ENCODE results near the gene ELAVL1. TPM values are rescaled to one million over a fixed set of nuclear protein-coding genes. Genes with fewer than 3 reads are reported as not detected.

ELAVL1 gene
- total and polyA plus RNA-seq, 2 donors (not counting 1 experiment from before 2014, with no cell fraction given) = 21.8 to 63.5 TPM

DNA sequence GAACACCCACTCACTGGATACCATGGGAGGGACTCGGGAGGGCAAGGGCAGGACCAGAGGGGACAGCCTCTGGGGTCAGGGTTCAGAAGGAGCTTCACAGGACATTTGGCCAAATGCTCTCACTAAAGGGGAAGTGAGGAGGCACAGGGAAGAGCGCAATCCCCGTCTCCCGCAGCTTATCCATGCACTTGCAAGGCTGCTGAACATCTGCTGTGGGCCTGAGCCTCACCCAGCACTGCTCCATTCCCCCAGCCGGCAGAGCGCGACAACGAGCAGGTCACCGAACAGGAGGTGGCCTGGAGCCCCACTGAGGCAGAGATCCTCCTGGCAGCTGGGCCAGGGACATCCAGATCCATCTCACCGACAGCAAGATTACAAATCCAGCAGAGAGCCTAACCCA lies 23.3 kb downstream of the ELAVL1 start:
- H4K20me1 ChIP-seq (ENCODE audit: control insufficient read depth, insufficient read depth, low read length, poor library complexity, severe bottlenecking) = peaks cover 73% of the 10 kb centered on the region
- intact Hi-C loops (cut with micrococcal nuclease) = no loop called here
- H3K27ac Mint-ChIP-seq = no peak overlapping the region
- no peaks in the 10 kb centered on the region for H3K27me3 Mint-ChIP-seq
- TF ChIP-seq, protein P1, sequence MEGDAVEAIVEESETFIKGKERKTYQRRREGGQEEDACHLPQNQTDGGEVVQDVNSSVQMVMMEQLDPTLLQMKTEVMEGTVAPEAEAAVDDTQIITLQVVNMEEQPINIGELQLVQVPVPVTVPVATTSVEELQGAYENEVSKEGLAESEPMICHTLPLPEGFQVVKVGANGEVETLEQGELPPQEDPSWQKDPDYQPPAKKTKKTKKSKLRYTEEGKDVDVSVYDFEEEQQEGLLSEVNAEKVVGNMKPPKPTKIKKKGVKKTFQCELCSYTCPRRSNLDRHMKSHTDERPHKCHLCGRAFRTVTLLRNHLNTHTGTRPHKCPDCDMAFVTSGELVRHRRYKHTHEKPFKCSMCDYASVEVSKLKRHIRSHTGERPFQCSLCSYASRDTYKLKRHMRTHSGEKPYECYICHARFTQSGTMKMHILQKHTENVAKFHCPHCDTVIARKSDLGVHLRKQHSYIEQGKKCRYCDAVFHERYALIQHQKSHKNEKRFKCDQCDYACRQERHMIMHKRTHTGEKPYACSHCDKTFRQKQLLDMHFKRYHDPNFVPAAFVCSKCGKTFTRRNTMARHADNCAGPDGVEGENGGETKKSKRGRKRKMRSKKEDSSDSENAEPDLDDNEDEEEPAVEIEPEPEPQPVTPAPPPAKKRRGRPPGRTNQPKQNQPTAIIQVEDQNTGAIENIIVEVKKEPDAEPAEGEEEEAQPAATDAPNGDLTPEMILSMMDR (IDR thresholded peaks at IDR 0.05) = no peak
- no peak for TF ChIP-seq EZH2 (IDR thresholded peaks at IDR 0.05; ENCODE audit: borderline replicate concordance, insufficient read depth, low read depth, low read length, poor library complexity, severe bottlenecking)
- H2AFZ ChIP-seq (ENCODE audit: insufficient read depth, low read depth, low read length, poor library complexity, severe bottlenecking) = no peak overlapping the region
- POLR2A ChIA-PET = no interaction called here
- WGBS (ENCODE audit: insufficient coverage) = 100% methylated on average over 8 of the region's 10 CpGs
- CTCF ChIA-PET = no interaction called here
- no peaks in the 10 kb centered on the region for H3K4me1 ChIP-seq (ENCODE audit: control insufficient read depth in 2 of 2, insufficient read depth in 2 of 2, low read length in 2 of 2)
- H3K4me2 ChIP-seq (replicated peaks; ENCODE audit: low read depth, low read length, poor library complexity, severe bottlenecking) = no peak overlapping the region
- H3K9me3 ChIP-seq (ENCODE audit: control extremely low read depth in 1 of 3, control insufficient read depth in 2 of 3, insufficient read depth in 1 of 3, low read length in 2 of 3) = no peaks in the 10 kb centered on the region
- H3K4me1 Mint-ChIP-seq = no peaks in the 10 kb centered on the region
- H3K27me3 ChIP-seq (replicated peaks in 1 of 4; ENCODE audit: control extremely low read depth in 1 of 4, control insufficient read depth in 3 of 4, insufficient read depth in 4 of 4, low read length in 3 of 4) = no peaks in the 10 kb centered on the region
- H3K9ac ChIP-seq (ENCODE audit: low read length) = no peak overlapping the region
- H3K4me3 Mint-ChIP-seq = no peak overlapping the region
- ATAC-seq (ENCODE audit: low read depth) = no peak
- peaks cover 58% of the 10 kb centered on the region for H3K79me2 ChIP-seq (ENCODE audit: control insufficient read depth, insufficient read depth, low read length)
- H3K36me3 ChIP-seq (replicated peaks in 1 of 2; ENCODE audit: control extremely low read depth in 1 of 2, control insufficient read depth in 1 of 2, extremely low read depth in 1 of 2, insufficient read depth in 2 of 2, low read length in 1 of 2) = peaks cover 0 to 81% of the 10 kb centered on the region in 2 experiments
- H3K9me3 Mint-ChIP-seq (ENCODE audit: insufficient read depth) = no peaks in the 10 kb centered on the region
- H3K4me3 ChIP-seq (ENCODE audit: control extremely low read depth in 1 of 5, extremely low read depth in 1 of 5, insufficient read depth in 1 of 5, low read depth in 2 of 5, low read length in 4 of 5) = no peak overlapping the region
- no peak for DNase-seq
- no peak overlapping the region for H3K27ac ChIP-seq (ENCODE audit: low read length in 2 of 2)

DNA sequence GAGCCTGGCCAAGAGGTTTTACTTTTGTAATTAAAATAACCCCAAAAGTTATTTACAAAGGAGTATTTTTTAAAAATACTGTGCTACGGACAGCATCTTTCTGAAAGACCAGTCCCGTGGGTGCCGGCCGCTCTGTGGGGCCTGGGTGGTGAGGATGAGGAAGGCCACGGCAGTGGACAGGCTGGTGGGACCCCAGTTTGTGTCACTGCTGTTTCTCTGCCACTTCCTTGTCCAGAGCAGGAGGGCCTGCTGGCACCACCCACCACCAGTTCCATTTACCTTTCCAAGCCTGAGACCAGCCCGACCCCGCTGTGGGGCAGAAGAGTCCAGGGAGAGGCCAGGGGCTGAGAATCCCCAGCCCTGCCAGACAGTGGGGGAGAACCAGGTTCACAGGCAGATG lies 23.8 kb downstream of the ELAVL1 start:
- no peak overlapping the region for H3K9ac ChIP-seq (ENCODE audit: low read length)
- intact Hi-C loops (cut with micrococcal nuclease) = no loop called here
- peaks cover 71% of the 10 kb centered on the region for H4K20me1 ChIP-seq (ENCODE audit: control insufficient read depth, insufficient read depth, low read length, poor library complexity, severe bottlenecking)
- CTCF ChIA-PET = interaction anchor here (0.9 kb wide), 1 partner anchor 12 kb away, joined by 3 read pairs; no protein-coding TSS in a partner anchor
- Mint-ChIP-seq H3K4me3 (no peak overlapping the region), H3K4me1 (no peaks in the 10 kb centered on the region), H3K9me3 (ENCODE audit: insufficient read depth) (no peaks in the 10 kb centered on the region), H3K27ac (no peak overlapping the region), H3K27me3 (no peaks in the 10 kb centered on the region)
- no peak overlapping the region for H3K27ac ChIP-seq (ENCODE audit: low read length in 2 of 2)
- DNase-seq (no peak), ATAC-seq (ENCODE audit: low read depth) (no peak)
- TF ChIP-seq EZH2 (IDR thresholded peaks at IDR 0.05; ENCODE audit: borderline replicate concordance, insufficient read depth, low read depth, low read length, poor library complexity, severe bottlenecking) = no peak
- TF ChIP-seq, protein P1 (IDR thresholded peaks at IDR 0.05) = no peak
- no peak overlapping the region for H2AFZ ChIP-seq (ENCODE audit: insufficient read depth, low read depth, low read length, poor library complexity, severe bottlenecking)
- H3K4me3 ChIP-seq (ENCODE audit: control extremely low read depth in 1 of 5, extremely low read depth in 1 of 5, insufficient read depth in 1 of 5, low read depth in 2 of 5, low read length in 4 of 5) = no peak overlapping the region
- H3K79me2 ChIP-seq (ENCODE audit: control insufficient read depth, insufficient read depth, low read length) = peaks cover 56% of the 10 kb centered on the region
- POLR2A ChIA-PET = interaction anchor here (0.7 kb wide), 1 partner anchor 339 kb away, joined by 5 read pairs; no protein-coding TSS in a partner anchor
- no peaks in the 10 kb centered on the region for H3K9me3 ChIP-seq (ENCODE audit: control extremely low read depth in 1 of 3, control insufficient read depth in 2 of 3, insufficient read depth in 1 of 3, low read length in 2 of 3)
- H3K27me3 ChIP-seq (replicated peaks in 1 of 4; ENCODE audit: control extremely low read depth in 1 of 4, control insufficient read depth in 3 of 4, insufficient read depth in 4 of 4, low read length in 3 of 4) = no peaks in the 10 kb centered on the region
- H3K4me2 ChIP-seq (replicated peaks; ENCODE audit: low read depth, low read length, poor library complexity, severe bottlenecking) = no peak overlapping the region
- no peaks in the 10 kb centered on the region for H3K4me1 ChIP-seq (ENCODE audit: control insufficient read depth in 2 of 2, insufficient read depth in 2 of 2, low read length in 2 of 2)
- peaks cover 0 to 81% of the 10 kb centered on the region in 2 experiments for H3K36me3 ChIP-seq (replicated peaks in 1 of 2; ENCODE audit: control extremely low read depth in 1 of 2, control insufficient read depth in 1 of 2, extremely low read depth in 1 of 2, insufficient read depth in 2 of 2, low read length in 1 of 2)
- 97% methylated on average over 7 of the region's 7 CpGs for WGBS (ENCODE audit: insufficient coverage)

All from B cell (primary cell).